SK-N-SH (cell line): Measurements from ENCODE around the gene CORO6. TPM values are rescaled to one million over a fixed set of nuclear protein-coding genes. Genes with fewer than 3 reads are reported as not detected.

Experiments
- CTCF ChIA-PET: fragments of 300-600, 350-600 bp; formaldehyde crosslinking; extraction: SDS; loops from one replicate; lab custom pipeline; 2021; lab: Yijun Ruan, JAX
- POLR2A ChIA-PET: fragments of 350-600 bp; sonication (Branson Sonifier 250); formaldehyde crosslinking; extraction: SDS; loops from one replicate; lab custom pipeline; 2020; ENCODE audit warnings: antibody characterized with exemption, inconsistent platforms; lab: Yijun Ruan, JAX
- DNase-seq: peaks from one replicate; pipeline ENCODE4 v3.0.0; 2012
- H2AFZ ChIP-seq: fragments of 200-600 bp; sonication (generic); 2 replicates; pipeline ENCODE4 v1.8.1; 2016; ENCODE audit warnings: antibody characterized with exemption, mild to moderate bottlenecking, low read depth
- H3F3A ChIP-seq: fragments of 200-600 bp; sonication (generic); replicated peaks from 2 replicates; pipeline ENCODE3; 2016; ENCODE audit warnings: antibody characterized with exemption, mild to moderate bottlenecking; ENCODE audit not compliant: insufficient read depth
- H3K27ac ChIP-seq, 2 experiments: fragments of 200-500 bp in 1 of 2; fragments of 200-600 bp in 1 of 2; sonication (Bioruptor generic) in 1 of 2; sonication (generic), shearing (Covaris generic) in 1 of 2; 2 replicates each; pipeline versions ENCODE4 v1.5.1 to v1.6.1; 2014 to 2016; ENCODE audit warnings: low read depth in 2 of 2, inconsistent platforms in 1 of 2, low read length in 1 of 2, mild to moderate bottlenecking in 1 of 2, mixed read lengths in 1 of 2
- H3K27me3 ChIP-seq: fragments of 200-600 bp; sonication (generic), shearing (Covaris generic); 2 replicates; pipeline ENCODE4 v1.6.1; 2016; ENCODE audit warnings: mixed run types; ENCODE audit not compliant: insufficient read depth
- H3K36me3 ChIP-seq, 2 experiments: fragments of 200-500 bp in 1 of 2; fragments of 200-600 bp in 1 of 2; sonication (Bioruptor generic) in 1 of 2; sonication (generic) in 1 of 2; replicated peaks in 1 of 2; 2 replicates each; pipeline versions ENCODE3 to v1.5.1; 2014 to 2016; ENCODE audit warnings: low read length in 1 of 2, mild to moderate bottlenecking in 1 of 2; ENCODE audit not compliant: insufficient read depth in 2 of 2, control insufficient read depth in 1 of 2
- H3K4me1 ChIP-seq, 2 experiments: fragments of 200-500 bp in 1 of 2; fragments of 200-600 bp in 1 of 2; sonication (Bioruptor generic) in 1 of 2; sonication (generic), shearing (Covaris generic) in 1 of 2; 2 replicates each; pipeline versions ENCODE4 v1.5.1 to v1.6.1; 2014 to 2016; ENCODE audit warnings: low read depth in 1 of 2, low read length in 1 of 2, mixed run types in 1 of 2; ENCODE audit not compliant: insufficient read depth in 2 of 2, control insufficient read depth in 1 of 2
- H3K4me2 ChIP-seq: fragments of 200-600 bp; sonication (generic), shearing (Covaris generic); 2 replicates; pipeline ENCODE4 v1.6.1; 2017; ENCODE audit warnings: mixed run types
- H3K4me3 ChIP-seq, 2 experiments: fragments of 200-500 bp in 1 of 2; fragments of 200-600 bp in 1 of 2; sonication (Bioruptor generic) in 1 of 2; sonication (generic), shearing (Covaris generic) in 1 of 2; 2 replicates each; pipeline versions ENCODE4 v1.5.1 to v1.8.1; 2014 to 2016; ENCODE audit warnings: low read depth in 2 of 2, inconsistent platforms in 1 of 2, low read length in 1 of 2, mild to moderate bottlenecking in 1 of 2, mixed read lengths in 1 of 2, moderate library complexity in 1 of 2
- H3K79me2 ChIP-seq: fragments of 200-600 bp; sonication (generic); 2 replicates; pipeline ENCODE4 v1.8.1; 2017; ENCODE audit warnings: mild to moderate bottlenecking; ENCODE audit not compliant: insufficient read depth
- H3K9ac ChIP-seq: fragments of 200-600 bp; sonication (generic); 2 replicates; pipeline ENCODE4 v1.6.1; 2017; ENCODE audit warnings: mixed run types
- H3K9me2 ChIP-seq: fragments of 200-600 bp; sonication (generic); 2 replicates; pipeline ENCODE4 v1.6.1; 2017; ENCODE audit warnings: mixed run types
- H3K9me3 ChIP-seq: fragments of 200-600 bp; sonication (generic); 2 replicates; pipeline ENCODE4 v1.6.1; 2017; ENCODE audit warnings: mixed run types, mild to moderate bottlenecking, moderate library complexity
- H4K20me1 ChIP-seq: fragments of 200-600 bp; sonication (generic); 2 replicates; pipeline ENCODE4 v1.6.1; 2017; ENCODE audit warnings: mild to moderate bottlenecking, mixed run types; ENCODE audit not compliant: insufficient read depth
- CHD2 ChIP-seq: fragments of 150-350 bp; IDR thresholded peaks from 2 replicates; pipeline ENCODE4 v1.6.1; 2018; ENCODE audit warnings: low read length; ENCODE audit not compliant: partially characterized antibody
- CTCF ChIP-seq: fragments of 200-600 bp; sonication (generic); IDR thresholded peaks from 2 replicates; pipeline ENCODE4 v1.6.1; 2017; ENCODE audit warnings: antibody characterized with exemption, mild to moderate bottlenecking, moderate library complexity
- FOSL2 ChIP-seq: IDR thresholded peaks from 2 replicates; pipeline ENCODE4 v1.4.0; 2012; ENCODE audit warnings: low read depth, mild to moderate bottlenecking, moderate library complexity, borderline replicate concordance
- FOXJ3 ChIP-seq: sonication (generic); formaldehyde crosslinking; IDR thresholded peaks from 2 replicates; pipeline ENCODE4 v1.5.1; 2020; ENCODE audit warnings: mild to moderate bottlenecking, missing genetic modification reagents
- FOXM1 ChIP-seq: IDR thresholded peaks from 2 replicates; pipeline ENCODE4 v1.4.0; 2012; ENCODE audit warnings: low read depth, mild to moderate bottlenecking
- MEF2A ChIP-seq: IDR thresholded peaks from 2 replicates; pipeline ENCODE4 v1.4.0; 2012; ENCODE audit warnings: low read depth, borderline replicate concordance
- NRF1 ChIP-seq: IDR thresholded peaks from 2 replicates; pipeline ENCODE4 v1.6.1; 2012; ENCODE audit warnings: low read depth, mild to moderate bottlenecking, low read length
- POLR2AphosphoS5 ChIP-seq: IDR thresholded peaks from 2 replicates; pipeline ENCODE4 v1.6.1; 2012; ENCODE audit warnings: low read depth, low read length
- RAD21 ChIP-seq: IDR thresholded peaks from 2 replicates; pipeline ENCODE4 v1.6.1; 2012; ENCODE audit warnings: mild to moderate bottlenecking, low read length
- RCOR1 ChIP-seq: fragments of 150-350 bp; IDR thresholded peaks from 2 replicates; pipeline ENCODE4 v1.6.1; 2017; ENCODE audit warnings: antibody characterized with exemption, low read length
- REST ChIP-seq: IDR thresholded peaks from 2 replicates; pipeline ENCODE4 v1.6.1; 2012; ENCODE audit warnings: mild to moderate bottlenecking, low read depth, low read length, moderate library complexity
- RXRA ChIP-seq: IDR thresholded peaks from 2 replicates; pipeline ENCODE4 v1.4.0; 2012; ENCODE audit warnings: low read depth, mild to moderate bottlenecking, borderline replicate concordance
- SIN3A ChIP-seq: IDR thresholded peaks from 2 replicates; pipeline ENCODE4 v1.6.1; 2012; ENCODE audit warnings: low read depth, mild to moderate bottlenecking, low read length, moderate library complexity, borderline replicate concordance
- TAF1 ChIP-seq: IDR thresholded peaks from 2 replicates; pipeline ENCODE4 v1.6.1; 2012; ENCODE audit warnings: low read depth, mild to moderate bottlenecking, low read length, moderate library complexity, borderline replicate concordance
- TCF12 ChIP-seq: IDR thresholded peaks from 2 replicates; pipeline ENCODE4 v1.4.0; 2012
- TEAD4 ChIP-seq: IDR thresholded peaks from 2 replicates; pipeline ENCODE4 v1.4.0; 2012; ENCODE audit warnings: mild to moderate bottlenecking, borderline replicate concordance; ENCODE audit not compliant: insufficient read depth
- ZBTB33 ChIP-seq: IDR thresholded peaks from 2 replicates; pipeline ENCODE4 v1.4.0; 2012; ENCODE audit warnings: low read depth, borderline replicate concordance
- WGBS: methylation state at CpG from one replicate; pipeline ENCODE4 v1.1.6; 2017; ENCODE audit warnings: low lambda C conversion rate; 5-methylcytosine and 5-hydroxymethylcytosine counted together
- polyA plus RNA-seq, 3 experiments: library from polyadenylated mRNA; depleted of rRNA; stranded (reverse); fragments of >200 nt; gene quantifications; 2 replicates each; pipeline ENCODE4 v1.2.3, GENCODE V29; 2012
- TF ChIP-seq, protein P1 (sequence below): IDR thresholded peaks from 2 replicates; pipeline ENCODE4 v1.4.0; 2012; ENCODE audit warnings: low read depth, borderline replicate concordance
- TF ChIP-seq, protein P2 (sequence below): IDR thresholded peaks from 2 replicates; pipeline ENCODE4; 2012

The CORO6 gene
- polyA plus RNA-seq, 1 of the 3 experiments (the other 2 are of a cell fraction) = 18.4 TPM

DNA sequence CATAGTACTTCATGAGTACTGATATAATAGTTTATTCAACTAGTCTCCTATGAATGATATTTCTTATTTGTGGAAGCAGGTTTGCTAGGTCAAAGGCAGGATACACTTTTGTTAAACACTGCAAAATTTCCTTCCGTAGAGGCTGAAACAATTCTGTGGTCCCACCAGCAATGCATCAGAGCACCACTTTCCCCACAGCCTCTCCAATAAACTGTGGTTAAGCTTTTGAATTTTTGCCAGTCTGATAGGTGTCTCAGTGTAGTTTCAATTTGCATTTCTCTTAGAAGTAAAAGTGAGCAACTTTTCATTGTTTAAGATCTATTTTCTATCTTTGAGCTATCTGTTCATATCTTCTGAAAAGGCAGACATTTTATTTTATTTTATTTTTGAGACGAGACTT is 36.4 kb upstream of the CORO6 start:
- TF ChIP-seq NRF1 (no peak), RAD21 (no peak), FOXM1 (no peak), SIN3A (no peak), RXRA (no peak), FOXJ3 (no peak), TCF12 (no peak), FOSL2 (no peak)
- TF ChIP-seq, protein P1, sequence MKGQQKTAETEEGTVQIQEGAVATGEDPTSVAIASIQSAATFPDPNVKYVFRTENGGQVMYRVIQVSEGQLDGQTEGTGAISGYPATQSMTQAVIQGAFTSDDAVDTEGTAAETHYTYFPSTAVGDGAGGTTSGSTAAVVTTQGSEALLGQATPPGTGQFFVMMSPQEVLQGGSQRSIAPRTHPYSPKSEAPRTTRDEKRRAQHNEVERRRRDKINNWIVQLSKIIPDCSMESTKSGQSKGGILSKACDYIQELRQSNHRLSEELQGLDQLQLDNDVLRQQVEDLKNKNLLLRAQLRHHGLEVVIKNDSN = no peak
- TF ChIP-seq, protein P2, sequence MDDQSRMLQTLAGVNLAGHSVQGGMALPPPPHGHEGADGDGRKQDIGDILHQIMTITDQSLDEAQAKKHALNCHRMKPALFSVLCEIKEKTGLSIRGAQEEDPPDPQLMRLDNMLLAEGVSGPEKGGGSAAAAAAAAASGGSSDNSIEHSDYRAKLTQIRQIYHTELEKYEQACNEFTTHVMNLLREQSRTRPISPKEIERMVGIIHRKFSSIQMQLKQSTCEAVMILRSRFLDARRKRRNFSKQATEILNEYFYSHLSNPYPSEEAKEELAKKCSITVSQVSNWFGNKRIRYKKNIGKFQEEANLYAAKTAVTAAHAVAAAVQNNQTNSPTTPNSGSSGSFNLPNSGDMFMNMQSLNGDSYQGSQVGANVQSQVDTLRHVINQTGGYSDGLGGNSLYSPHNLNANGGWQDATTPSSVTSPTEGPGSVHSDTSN = no peak
- Histone ChIP-seq H3F3A (peaks cover 7% of the 10 kb centered on the region), H3K4me2 (no peak overlapping the region), H3K4me3 (no peak overlapping the region), H3K9ac (no peak overlapping the region), H3K79me2 (no peaks in the 10 kb centered on the region), H3K4me1 (peaks cover 0 to 15% of the 10 kb centered on the region in 2 experiments; a peak in 2 of 4 replicates), H3K27me3 (no peaks in the 10 kb centered on the region), H3K9me2 (no peaks in the 10 kb centered on the region), H3K36me3 (peaks cover 10 to 26% of the 10 kb centered on the region in 2 experiments), H3K27ac (no peak overlapping the region), H2AFZ (no peak overlapping the region), H3K9me3 (no peaks in the 10 kb centered on the region), H4K20me1 (no peaks in the 10 kb centered on the region)
- POLR2A ChIA-PET = no interaction called here
- DNase-seq = no peak
- 89% methylated on average over 2 of the region's 2 CpGs for WGBS
- CTCF ChIA-PET = no interaction called here

GRCh38 chr17:29655323-29655722 is 32.6 kb upstream of the CORO6 start:
- ChIA-PET CTCF (interaction anchor here (0.9 to 1.9 kb wide), 6 partner anchors 10 to 276 kb away, joined by 3 to 7 read pairs (median 4); no protein-coding TSS in a partner anchor), POLR2A (interaction anchor here (0.9 kb wide), 1 partner anchor 12 kb away, joined by 8 read pairs; no protein-coding TSS in a partner anchor)
- H3K27me3 ChIP-seq = no peaks in the 10 kb centered on the region
- no peak for DNase-seq
- 88% methylated on average over 6 of the region's 6 CpGs for WGBS
- peaks cover 7% of the 10 kb centered on the region for H3F3A ChIP-seq
- H3K27ac ChIP-seq = no peak overlapping the region
- H3K4me3 ChIP-seq = no peak overlapping the region
- no peaks in the 10 kb centered on the region for H3K79me2 ChIP-seq
- H2AFZ ChIP-seq = no peak overlapping the region
- H3K4me2 ChIP-seq = no peak overlapping the region
- H3K36me3 ChIP-seq = peaks cover 14 to 26% of the 10 kb centered on the region in 2 experiments
- H3K9me2 ChIP-seq = no peaks in the 10 kb centered on the region
- no peaks in the 10 kb centered on the region for H3K4me1 ChIP-seq
- H3K9me3 ChIP-seq = no peaks in the 10 kb centered on the region
- H4K20me1 ChIP-seq = no peaks in the 10 kb centered on the region
- no peak overlapping the region for H3K9ac ChIP-seq
- TF ChIP-seq POLR2AphosphoS5 (no peak), TAF1 (no peak), ZBTB33 (no peak), CTCF (no peak), REST (no peak), MEF2A (no peak), CHD2 (no peak), RCOR1 (no peak), TEAD4 (no peak), TCF12 (no peak)
